Common myeloid progenitor, CD34-positive (primary cell): ENCODE results near the gene DBP.

Experiments
- CTCF ChIA-PET: fragments of 350-600 bp; sonication (Branson Sonifier 250); formaldehyde crosslinking; loops from one replicate; lab custom pipeline; 2021; ENCODE audit warnings: antibody characterized with exemption; lab: Charles Lee
- POLR2A ChIA-PET: fragments of 350-600 bp; sonication (Branson Sonifier 250); formaldehyde crosslinking; loops from one replicate; lab custom pipeline; 2021; ENCODE audit warnings: antibody characterized with exemption; lab: Charles Lee
- DNase-seq, 3 donors: peaks; one replicate each; pipeline versions ENCODE4 v3.0.0 to v3.0.0-alpha.2; 2013
- H3K27ac ChIP-seq, 2 experiments: 1 replicate in 1 of 2; 2 replicates in 1 of 2; pipeline ENCODE4 v1.7.0; 2013; ENCODE audit warnings: inconsistent platforms in 2 of 2, low read length in 2 of 2, mild to moderate bottlenecking in 2 of 2, low read depth in 1 of 2, moderate library complexity in 1 of 2; ENCODE audit not compliant: severe bottlenecking in 2 of 2, insufficient read depth in 1 of 2, poor library complexity in 1 of 2
- H3K27me3 ChIP-seq, 5 experiments: replicated peaks in 2 of 5; 1 replicate in 3 of 5; 2 replicates in 2 of 5; pipeline versions ENCODE4 v1.6.1 to v1.7.0; 2013; ENCODE audit warnings: low read length in 4 of 5, mild to moderate bottlenecking in 2 of 5, moderate library complexity in 2 of 5, inconsistent platforms in 1 of 5; ENCODE audit not compliant: insufficient read depth in 5 of 5, control insufficient read depth in 4 of 5
- H3K36me3 ChIP-seq, 4 experiments: 1 replicate in 2 of 4; 2 replicates in 2 of 4; pipeline versions ENCODE4 v1.6.1 to v1.7.0; 2013; ENCODE audit warnings: low read length in 3 of 4, control low read depth in 1 of 4, mild to moderate bottlenecking in 1 of 4; ENCODE audit not compliant: control insufficient read depth in 4 of 4, insufficient read depth in 4 of 4
- H3K4me1 ChIP-seq, 4 experiments: 1 replicate in 3 of 4; 2 replicates in 1 of 4; pipeline versions ENCODE4 v1.6.1 to v1.7.1; 2013; ENCODE audit warnings: low read length in 3 of 4, mild to moderate bottlenecking in 3 of 4, control low read depth in 1 of 4, inconsistent platforms in 1 of 4, moderate library complexity in 1 of 4; ENCODE audit not compliant: control insufficient read depth in 4 of 4, insufficient read depth in 4 of 4; ENCODE audit errors: control extremely low read depth in 1 of 4
- H3K4me3 ChIP-seq, 7 experiments: 1 replicate in 4 of 7; 2 replicates in 3 of 7; pipeline versions ENCODE4 v1.5.1 to v1.7.0; 2013; ENCODE audit warnings: mild to moderate bottlenecking in 7 of 7, low read length in 6 of 7, moderate library complexity in 6 of 7, inconsistent platforms in 2 of 7, low read depth in 2 of 7, control low read depth in 1 of 7; ENCODE audit not compliant: insufficient read depth in 4 of 7, control insufficient read depth in 1 of 7; ENCODE audit errors: extremely low read depth in 1 of 7
- H3K9me3 ChIP-seq, 5 experiments: 1 replicate in 4 of 5; 2 replicates in 1 of 5; pipeline versions ENCODE4 v1.6.1 to v1.7.1; 2013; ENCODE audit warnings: low read length in 4 of 5, mild to moderate bottlenecking in 2 of 5, inconsistent platforms in 1 of 5, low read depth in 1 of 5, moderate library complexity in 1 of 5; ENCODE audit not compliant: control insufficient read depth in 4 of 5, insufficient read depth in 2 of 5; ENCODE audit errors: control extremely low read depth in 1 of 5
- WGBS: methylation state at CpG from one replicate; pipeline ENCODE4 v1.1.5; 2013; ENCODE audit not compliant: insufficient coverage; 5-methylcytosine and 5-hydroxymethylcytosine counted together

Gene DBP

GRCh38 chr19:48606463-48607358 is 30.5 kb downstream of the DBP start, which contains the start of gene SPACA4:
SPACA4 (plus strand) TSS chr19:48606742; CDS start chr19:48606979, 237 bp downstream.
- H3K27ac ChIP-seq, result no peak within 1 kb of the TSS
- no peaks in the 10 kb centered on the region for H3K36me3 ChIP-seq
- H3K9me3 ChIP-seq, result no peaks in the 10 kb centered on the region
- WGBS, result 94% methylated on average over 38 of the region's 39 CpGs
- no peak for DNase-seq
- ChIA-PET CTCF (interaction anchor here (1.1 to 4.7 kb wide), 5 partner anchors 11 to 117 kb away, joined by 3 to 57 read pairs (median 5); no protein-coding TSS in a partner anchor), POLR2A (no interaction called here)
- no peaks in the 10 kb centered on the region for H3K27me3 ChIP-seq
- H3K4me1 ChIP-seq, result peaks cover 0 to 8% (median 2%) of the 10 kb centered on the region in 4 experiments
- H3K4me3 ChIP-seq, result no peak within 1 kb of the TSS

- Histone ChIP-seq H3K27ac (no peak overlapping the region), H3K9me3 (no peaks in the 10 kb centered on the region), H3K27me3 (no peaks in the 10 kb centered on the region), H3K4me3 (no peak overlapping the region), H3K36me3 (no peaks in the 10 kb centered on the region), H3K4me1 (peaks cover 0 to 4% (median 2%) of the 10 kb centered on the region in 4 experiments)
- no peak for DNase-seq
- POLR2A ChIA-PET, result no interaction called here
- 95% methylated on average over 7 of the region's 9 CpGs for WGBS
- CTCF ChIA-PET, result no interaction called here
Observed at GRCh38 chr19:48603850-48604249, 33.3 kb downstream of the DBP start.

GRCh38 chr19:48603449-48603848 is 33.7 kb downstream of the DBP start:
- H3K27me3 ChIP-seq, result no peaks in the 10 kb centered on the region
- H3K27ac ChIP-seq, result no peak overlapping the region
- peaks cover 0 to 3% (median 0%) of the 10 kb centered on the region in 4 experiments for H3K4me1 ChIP-seq
- DNase-seq, result no peak
- no peaks in the 10 kb centered on the region for H3K9me3 ChIP-seq
- WGBS, result 97% methylated on average over 37 of the region's 39 CpGs
- no peak overlapping the region for H3K4me3 ChIP-seq
- H3K36me3 ChIP-seq, result no peaks in the 10 kb centered on the region
- CTCF ChIA-PET, result no interaction called here
- POLR2A ChIA-PET, result no interaction called here

- Histone ChIP-seq H3K27ac (no peak overlapping the region), H3K4me3 (no peak overlapping the region), H3K9me3 (no peaks in the 10 kb centered on the region), H3K27me3 (no peaks in the 10 kb centered on the region), H3K36me3 (no peaks in the 10 kb centered on the region), H3K4me1 (peaks cover 0 to 3% (median 0%) of the 10 kb centered on the region in 4 experiments)
- ChIA-PET CTCF (no interaction called here), POLR2A (no interaction called here)
- no peak for DNase-seq
- 95% methylated on average over 6 of the region's 9 CpGs for WGBS
Observed at GRCh38 chr19:48603001-48603400, 34.2 kb downstream of the DBP start.

- Histone ChIP-seq H3K4me1 (peaks cover 0 to 3% (median under 1%) of the 10 kb centered on the region in 4 experiments), H3K4me3 (no peak overlapping the region), H3K27me3 (no peaks in the 10 kb centered on the region), H3K9me3 (no peaks in the 10 kb centered on the region), H3K36me3 (no peaks in the 10 kb centered on the region), H3K27ac (no peak overlapping the region)
- POLR2A ChIA-PET, result interaction anchor here (0.8 kb wide), 1 partner anchor 13 kb away, joined by 4 read pairs; no protein-coding TSS in a partner anchor
- whole genome bisulfite sequencing, result 90% methylated on average over 17 of the region's 21 CpGs
- CTCF ChIA-PET, result interaction anchor here (0.6 to 1.3 kb wide), 2 partner anchors 11 to 91 kb away, joined by 3 to 4 read pairs; no protein-coding TSS in a partner anchor
- DNase-seq, result no peak
Observed at GRCh38 chr19:48600679-48601417, 36.3 kb downstream of the DBP start.

GRCh38 chr19:48598996-48599700 is 38.0 kb downstream of the DBP start:
- Histone ChIP-seq H3K27me3 (no peaks in the 10 kb centered on the region), H3K9me3 (no peaks in the 10 kb centered on the region), H3K4me1 (peaks cover 0 to 3% (median under 1%) of the 10 kb centered on the region in 4 experiments), H3K27ac (no peak overlapping the region), H3K4me3 (no peak overlapping the region), H3K36me3 (no peaks in the 10 kb centered on the region)
- DNase-seq, result no peak
- CTCF ChIA-PET, result no interaction called here
- WGBS, result 89% methylated on average over 18 of the region's 30 CpGs
- POLR2A ChIA-PET, result no interaction called here
